ENCODE measurements around the gene ACVR1.

ACVR1 gene

GRCh38 chr2:157876066-157876785 lies at the start of gene ACVR1:
Gene ACVR1 (minus strand): TSS chr2:157876330. CDS start chr2:157799493, 76,837 bp downstream.
- FAIRE-seq, result peak; percentile 18
- DNase-seq (ENCODE audit: extremely low spot score, insufficient read length, low read depth), result peak; percentile 66

- DNase-seq (ENCODE audit: extremely low spot score, insufficient read length, low read depth), result no peak
- FAIRE-seq, result no peak
These were observed 48.9 kb upstream of the ACVR1 start for GRCh38 chr2:157925071-157925470.

GRCh38 chr2:157923598-157924217 lies 47.6 kb upstream of the ACVR1 start:
- FAIRE-seq (no peak), DNase-seq (ENCODE audit: extremely low spot score, insufficient read length, low read depth) (no peak)

- DNase-seq (ENCODE audit: extremely low spot score, insufficient read length, low read depth), result no peak
- no peak for FAIRE-seq
These were observed 46.7 kb upstream of the ACVR1 start for GRCh38 chr2:157922815-157923214.

GRCh38 chr2:157922336-157922735 lies 46.2 kb upstream of the ACVR1 start:
- FAIRE-seq, result no peak
- DNase-seq (ENCODE audit: extremely low spot score, insufficient read length, low read depth), result no peak

- FAIRE-seq, result no peak
- no peak for DNase-seq (ENCODE audit: extremely low spot score, insufficient read length, low read depth)
These were observed 44.6 kb upstream of the ACVR1 start for GRCh38 chr2:157920736-157921135.

GRCh38 chr2:157919181-157919580 lies 43.1 kb upstream of the ACVR1 start:
- DNase-seq (ENCODE audit: extremely low spot score, insufficient read length, low read depth), result no peak
- no peak for FAIRE-seq

- DNase-seq (ENCODE audit: extremely low spot score, insufficient read length, low read depth) (no peak), FAIRE-seq (no peak)
These were observed 42.2 kb upstream of the ACVR1 start for GRCh38 chr2:157918319-157918718.

- no peak for FAIRE-seq
- no peak for DNase-seq (ENCODE audit: extremely low spot score, insufficient read length, low read depth)
These were observed 35.6 kb upstream of the ACVR1 start for GRCh38 chr2:157911750-157912149.

GRCh38 chr2:157911246-157911645 lies 35.1 kb upstream of the ACVR1 start:
- DNase-seq (ENCODE audit: extremely low spot score, insufficient read length, low read depth) (no peak), FAIRE-seq (no peak)

- DNase-seq (ENCODE audit: extremely low spot score, insufficient read length, low read depth) (no peak), FAIRE-seq (no peak)
These were observed 29.0 kb upstream of the ACVR1 start for GRCh38 chr2:157905092-157905491.

- FAIRE-seq, result no peak
- no peak for DNase-seq (ENCODE audit: extremely low spot score, insufficient read length, low read depth)
These were observed 27.5 kb upstream of the ACVR1 start for GRCh38 chr2:157903626-157904025.

GRCh38 chr2:157903151-157903550 lies 27.0 kb upstream of the ACVR1 start:
- no peak for DNase-seq (ENCODE audit: extremely low spot score, insufficient read length, low read depth)
- no peak for FAIRE-seq

- FAIRE-seq (no peak), DNase-seq (ENCODE audit: extremely low spot score, insufficient read length, low read depth) (no peak)
These were observed 26.6 kb upstream of the ACVR1 start for GRCh38 chr2:157902692-157903091.

GRCh38 chr2:157901325-157901724 lies 25.2 kb upstream of the ACVR1 start:
- DNase-seq (ENCODE audit: extremely low spot score, insufficient read length, low read depth) (no peak), FAIRE-seq (no peak)

GRCh38 chr2:157900684-157901083 lies 24.6 kb upstream of the ACVR1 start:
- DNase-seq (ENCODE audit: extremely low spot score, insufficient read length, low read depth) (no peak), FAIRE-seq (no peak)

GRCh38 chr2:157900203-157900602 lies 24.1 kb upstream of the ACVR1 start:
- DNase-seq (ENCODE audit: extremely low spot score, insufficient read length, low read depth) (no peak), FAIRE-seq (no peak)

- peak; percentile 74 for FAIRE-seq
- no peak for DNase-seq (ENCODE audit: extremely low spot score, insufficient read length, low read depth)
These were observed 23.2 kb upstream of the ACVR1 start for GRCh38 chr2:157899125-157899839.

- FAIRE-seq, result no peak
- no peak for DNase-seq (ENCODE audit: extremely low spot score, insufficient read length, low read depth)
These were observed 22.5 kb upstream of the ACVR1 start for GRCh38 chr2:157898591-157898996.

GRCh38 chr2:157897106-157897971 lies 21.2 kb upstream of the ACVR1 start:
- DNase-seq (ENCODE audit: extremely low spot score, insufficient read length, low read depth), result no peak
- peak; percentile 73 for FAIRE-seq
